ENCODE measurements around the gene SAMD11. TPM values are rescaled to one million over a fixed set of nuclear protein-coding genes. Genes with fewer than 3 reads are reported as not detected.

SAMD11 gene
- total and polyA plus RNA-seq, 5 experiments from 2014 or later: 0.29 TPM; not detected in 4

DNA sequence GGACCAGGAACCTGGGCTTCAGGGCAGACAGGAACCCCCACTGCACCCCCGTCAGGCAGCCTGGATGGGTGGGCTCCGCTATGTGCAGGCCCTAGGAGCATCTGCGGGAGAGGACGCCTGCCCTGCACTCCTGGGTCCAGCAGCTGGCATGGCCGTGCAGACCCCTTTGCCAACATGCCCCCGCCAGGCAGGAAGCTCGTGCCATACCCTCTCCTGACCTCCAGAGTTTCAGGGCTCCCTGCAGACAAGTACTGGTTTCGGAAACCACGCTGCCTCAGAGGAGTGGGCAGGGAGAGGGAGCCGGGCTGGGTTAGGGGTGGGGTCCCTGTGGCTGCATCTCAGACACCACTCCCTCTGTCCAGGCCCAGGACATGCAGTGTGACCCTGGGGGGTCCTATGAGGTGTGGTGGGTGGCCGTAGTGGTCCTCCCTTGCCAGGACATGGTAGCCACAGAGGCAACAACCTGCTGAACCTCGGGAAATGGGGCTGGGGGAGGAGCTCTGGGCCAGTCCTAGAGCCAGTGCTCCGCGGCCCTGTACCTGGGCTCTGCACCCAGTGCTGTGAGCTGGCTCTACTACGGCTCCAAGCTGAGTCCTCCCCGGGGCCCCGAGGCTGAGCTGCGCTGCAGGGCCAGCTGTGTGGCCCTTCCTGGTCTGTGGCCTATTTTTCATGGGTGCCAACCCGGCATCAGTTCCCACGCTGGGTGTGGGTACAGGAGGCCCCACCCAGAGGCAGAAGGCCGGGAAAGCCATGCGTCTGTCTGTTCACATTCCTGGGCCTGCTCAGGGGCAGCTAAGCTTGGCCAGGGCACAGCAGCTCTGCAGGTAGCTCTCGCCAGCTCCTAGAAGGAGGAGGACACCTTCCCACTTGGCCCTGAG lies 44.0 kb downstream of the SAMD11 start:
- POLR2A ChIA-PET: interaction anchor here (0.6 to 1.0 kb wide), 2 partner anchors 9 to 27 kb away, joined by 3 to 4 read pairs; partner anchors contain the start of gene NOC2L
- no peak for DNase-seq
- H3K36me3 Mint-ChIP-seq: no peaks in the 10 kb centered on the region

GRCh38 chr1:969260-969855 lies 45.6 kb downstream of the SAMD11 start:
- peak overlapping the region in 1 of 10 donors; percentile 53 for H3K4me3 Mint-ChIP-seq
- ATAC-seq: no peak
- POLR2A ChIA-PET: no interaction called here

More for the DNA sequence above, 44.0 kb downstream of the SAMD11 start:
- peaks cover 0 to 9% (median 3%) of the 10 kb centered on the region in 4 donors for H3K4me1 Mint-ChIP-seq
- H3K27me3 Mint-ChIP-seq: peaks cover 6 to 21% (median 10%) of the 10 kb centered on the region in 5 donors
- no peak for ATAC-seq
- H3K27ac Mint-ChIP-seq: no peak overlapping the region
- peak overlapping the region in 5 of 10 donors; percentile 6 to 63 (median 10) for H3K4me3 Mint-ChIP-seq
- no peaks in the 10 kb centered on the region for H3K9me3 Mint-ChIP-seq

DNA sequence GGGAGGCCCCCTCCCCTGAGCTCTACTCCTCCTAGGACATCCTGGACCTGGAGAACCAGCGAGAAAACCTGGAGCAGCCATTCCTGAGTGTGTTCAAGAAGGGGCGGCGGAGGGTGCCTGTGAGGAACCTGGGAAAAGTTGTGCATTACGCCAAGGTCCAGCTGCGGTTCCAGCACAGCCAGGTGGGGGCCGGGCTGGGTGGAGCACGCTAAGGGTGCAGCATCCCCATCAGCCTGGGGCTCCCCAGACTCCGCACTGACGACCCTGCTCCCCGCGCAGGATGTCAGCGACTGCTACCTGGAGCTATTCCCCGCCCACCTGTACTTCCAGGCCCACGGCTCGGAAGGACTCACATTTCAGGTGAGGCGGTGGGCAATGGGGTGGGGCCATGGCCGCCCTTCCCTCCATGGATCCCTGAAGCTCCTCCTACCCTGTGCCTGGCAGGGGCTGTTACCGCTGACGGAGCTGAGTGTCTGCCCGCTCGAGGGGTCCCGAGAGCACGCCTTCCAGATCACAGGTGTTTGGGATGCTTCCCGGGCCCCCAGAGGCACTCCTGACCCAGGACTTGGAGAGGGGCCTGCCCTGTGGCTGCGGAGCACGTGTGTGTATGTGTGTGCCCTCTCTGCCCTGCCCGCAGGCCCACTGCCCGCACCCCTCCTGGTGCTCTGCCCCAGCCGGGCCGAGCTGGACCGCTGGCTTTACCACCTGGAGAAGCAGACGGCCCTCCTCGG lies 46.7 kb downstream of the SAMD11 start:
- Mint-ChIP-seq H3K4me1 (peaks cover 0 to 9% (median 4%) of the 10 kb centered on the region in 4 donors), H3K36me3 (no peaks in the 10 kb centered on the region), H3K9me3 (no peaks in the 10 kb centered on the region), H3K27me3 (peaks cover 9 to 36% (median 14%) of the 10 kb centered on the region in 5 donors), H3K4me3 (no peak overlapping the region), H3K27ac (no peak overlapping the region)
- DNase-seq (no peak), ATAC-seq (no peak)
- POLR2A ChIA-PET: no interaction called here

More at GRCh38 chr1:969260-969855, 45.6 kb downstream of the SAMD11 start:
- H3K4me1 Mint-ChIP-seq: peaks cover 0 to 9% (median 3%) of the 10 kb centered on the region in 4 donors
- H3K27ac Mint-ChIP-seq: peak overlapping the region in 1 of 10 donors; percentile 56
- no peaks in the 10 kb centered on the region for H3K36me3 Mint-ChIP-seq
- no peaks in the 10 kb centered on the region for H3K9me3 Mint-ChIP-seq
- no peak for DNase-seq
- H3K27me3 Mint-ChIP-seq: peaks cover 6 to 29% (median 10%) of the 10 kb centered on the region in 5 donors

DNA sequence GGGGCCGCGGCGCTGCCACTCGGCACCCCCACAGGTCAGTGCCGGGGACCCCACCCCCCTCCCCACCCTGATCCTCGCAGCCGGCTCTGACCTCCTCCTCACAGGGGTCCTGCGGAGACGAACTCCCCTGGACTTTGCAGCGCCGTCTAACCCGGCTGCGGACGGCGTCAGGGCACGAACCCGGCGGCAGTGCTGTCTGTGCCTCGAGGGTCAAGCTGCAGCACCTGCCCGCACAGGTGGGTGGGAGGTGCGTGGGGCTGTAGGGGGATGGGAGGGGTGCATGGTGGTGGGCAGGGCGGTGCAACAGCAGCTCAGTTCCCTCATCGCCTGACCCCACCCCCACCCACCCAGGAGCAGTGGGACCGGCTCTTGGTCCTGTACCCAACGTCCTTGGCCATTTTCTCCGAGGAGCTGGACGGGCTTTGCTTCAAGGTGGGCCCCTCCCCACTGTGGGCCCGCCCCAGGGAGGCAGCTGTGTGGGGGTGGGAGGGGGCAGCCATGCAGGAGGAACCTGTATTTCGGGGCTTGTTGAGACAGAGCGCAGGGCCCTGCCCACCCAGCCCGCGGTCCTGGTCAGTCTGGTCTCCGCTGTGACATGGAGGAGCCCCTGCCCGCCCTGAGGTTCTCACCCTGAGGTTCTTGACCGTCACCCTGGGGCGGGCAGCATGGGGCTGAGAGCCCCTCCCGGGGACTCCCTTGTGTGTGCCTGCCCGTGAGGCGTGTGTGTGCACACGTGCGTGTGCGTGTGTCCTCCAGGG lies 47.4 kb downstream of the SAMD11 start:
- no peaks in the 10 kb centered on the region for H3K36me3 Mint-ChIP-seq
- H3K4me1 Mint-ChIP-seq: peaks cover 4 to 13% (median 5%) of the 10 kb centered on the region in 4 donors
- H3K27ac Mint-ChIP-seq: no peak overlapping the region
- DNase-seq (no peak), ATAC-seq (no peak)
- no peak overlapping the region for H3K4me3 Mint-ChIP-seq
- H3K27me3 Mint-ChIP-seq: peaks cover 9 to 41% (median 20%) of the 10 kb centered on the region in 5 donors
- H3K9me3 Mint-ChIP-seq: no peaks in the 10 kb centered on the region
- POLR2A ChIA-PET: no interaction called here

DNA sequence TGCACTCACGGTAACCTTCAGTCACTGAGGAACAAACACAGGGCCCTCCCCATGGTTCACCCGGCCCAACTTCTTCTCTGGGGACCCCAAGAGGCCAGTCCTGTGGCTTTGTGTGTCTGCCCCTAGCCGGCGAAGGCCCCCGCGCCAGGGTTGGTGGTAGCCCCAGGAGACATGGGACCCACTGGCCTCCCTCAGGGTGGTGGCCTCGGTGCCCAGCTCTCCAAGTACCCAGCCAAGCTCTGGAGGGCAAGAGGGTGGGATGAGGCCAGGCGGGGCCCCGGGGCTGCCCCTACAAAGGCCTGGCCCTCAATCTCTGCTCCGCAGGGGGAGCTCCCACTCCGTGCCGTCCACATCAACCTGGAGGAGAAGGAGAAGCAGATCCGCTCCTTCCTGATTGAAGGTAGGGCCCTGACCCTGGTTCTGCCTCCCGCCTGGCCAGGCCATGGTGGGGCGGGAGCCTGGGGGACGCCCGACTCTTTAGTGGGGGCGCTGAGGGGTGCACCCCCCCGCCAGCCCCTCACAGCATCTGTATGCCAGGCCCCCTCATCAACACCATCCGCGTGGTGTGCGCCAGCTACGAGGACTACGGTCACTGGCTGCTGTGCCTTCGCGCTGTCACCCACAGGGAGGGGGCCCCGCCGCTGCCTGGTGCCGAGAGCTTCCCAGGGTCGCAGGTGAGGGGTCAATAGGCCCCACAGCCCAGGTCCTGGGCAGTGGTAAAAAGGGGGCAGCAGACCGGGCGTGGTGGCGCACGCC lies 48.2 kb downstream of the SAMD11 start:
- DNase-seq (no peak), ATAC-seq (no peak)
- POLR2A ChIA-PET: no interaction called here
- Mint-ChIP-seq H3K9me3 (no peaks in the 10 kb centered on the region), H3K27ac (no peak overlapping the region), H3K4me3 (no peak overlapping the region), H3K27me3 (peaks cover 9 to 41% (median 20%) of the 10 kb centered on the region in 5 donors), H3K4me1 (peaks cover 4 to 10% (median 5%) of the 10 kb centered on the region in 4 donors), H3K36me3 (no peaks in the 10 kb centered on the region)

GRCh38 chr1:972726-973458 lies 49.2 kb downstream of the SAMD11 start:
- H3K9me3 Mint-ChIP-seq: no peaks in the 10 kb centered on the region
- ATAC-seq: no peak
- peak overlapping the region in 1 of 10 donors; percentile 18 for H3K27ac Mint-ChIP-seq
- POLR2A ChIA-PET: no interaction called here
- H3K27me3 Mint-ChIP-seq: peaks cover 9 to 41% (median 20%) of the 10 kb centered on the region in 5 donors
- no peak for DNase-seq
- H3K4me1 Mint-ChIP-seq: peaks cover 4 to 7% (median 5%) of the 10 kb centered on the region in 4 donors
- H3K4me3 Mint-ChIP-seq: no peak overlapping the region
- H3K36me3 Mint-ChIP-seq: no peaks in the 10 kb centered on the region

GRCh38 chr1:973459-974292 lies 50.0 kb downstream of the SAMD11 start:
- DNase-seq (no peak), ATAC-seq (no peak)
- Mint-ChIP-seq H3K27me3 (peaks cover 9 to 45% (median 18%) of the 10 kb centered on the region in 5 donors), H3K27ac (peak overlapping the region in 1 of 10 donors; percentile 83), H3K4me3 (no peak overlapping the region), H3K36me3 (no peaks in the 10 kb centered on the region), H3K9me3 (no peaks in the 10 kb centered on the region), H3K4me1 (peaks cover 6 to 7% (median 7%) of the 10 kb centered on the region in 4 donors)
- POLR2A ChIA-PET: no interaction called here

GRCh38 chr1:974293-974640 lies 50.5 kb downstream of the SAMD11 start:
- ATAC-seq (no peak), DNase-seq (no peak)
- H3K27ac Mint-ChIP-seq: no peak overlapping the region
- no peaks in the 10 kb centered on the region for H3K36me3 Mint-ChIP-seq
- peaks cover 6 to 7% (median 7%) of the 10 kb centered on the region in 4 donors for H3K4me1 Mint-ChIP-seq
- H3K27me3 Mint-ChIP-seq: peaks cover 8 to 43% (median 17%) of the 10 kb centered on the region in 5 donors
- POLR2A ChIA-PET: no interaction called here
- no peak overlapping the region for H3K4me3 Mint-ChIP-seq
- H3K9me3 Mint-ChIP-seq: no peaks in the 10 kb centered on the region

DNA sequence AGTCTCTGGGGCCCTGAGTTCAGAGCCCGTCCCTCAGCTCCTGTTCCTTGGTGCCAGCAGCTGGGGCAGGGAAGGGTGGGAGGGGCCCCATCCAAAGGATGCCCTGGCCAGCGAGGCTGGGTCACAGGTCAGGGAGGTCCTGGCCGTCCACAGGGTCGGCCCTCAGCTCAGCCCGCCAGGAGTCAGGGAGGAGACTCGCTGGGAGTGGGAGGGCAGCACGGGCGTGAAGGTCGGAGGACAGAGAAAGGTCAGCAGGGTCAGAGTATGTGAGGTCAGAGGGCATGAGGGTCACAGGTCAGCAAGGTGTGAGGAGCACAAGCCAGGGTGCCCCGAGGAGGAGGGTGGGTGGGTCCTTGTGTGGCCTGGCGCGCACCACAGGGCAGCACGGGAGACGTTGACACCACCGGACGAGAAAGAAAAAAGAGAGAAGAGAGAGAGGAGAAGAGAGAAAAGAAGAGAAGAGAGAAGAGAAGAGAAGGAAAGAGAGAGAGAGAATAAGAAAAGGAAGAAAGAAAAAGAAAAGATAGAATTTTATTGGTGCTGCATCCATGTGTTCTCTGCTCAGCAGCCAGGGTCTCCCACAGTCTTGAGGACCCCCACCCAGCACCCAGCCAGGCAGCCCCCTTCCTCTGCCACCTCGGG lies 51.1 kb downstream of the SAMD11 start:
- Mint-ChIP-seq H3K4me1 (peaks cover 6 to 7% (median 7%) of the 10 kb centered on the region in 4 donors), H3K4me3 (peak overlapping the region in 3 of 10 donors; percentile 21 to 36 (median 22)), H3K9me3 (no peaks in the 10 kb centered on the region), H3K27ac (peak overlapping the region in 1 of 10 donors; percentile 33), H3K27me3 (peaks cover 3 to 39% (median 17%) of the 10 kb centered on the region in 5 donors), H3K36me3 (no peaks in the 10 kb centered on the region)
- POLR2A ChIA-PET: no interaction called here
- no peak for DNase-seq
- no peak for ATAC-seq

GRCh38 chr1:975365-975764 lies 51.6 kb downstream of the SAMD11 start:
- Mint-ChIP-seq H3K27me3 (peaks cover 3 to 39% (median 17%) of the 10 kb centered on the region in 5 donors), H3K4me3 (peak overlapping the region in 2 of 10 donors; percentile 26 to 47)
- ATAC-seq: no peak

More at GRCh38 chr1:975365-975764, 51.6 kb downstream of the SAMD11 start:
- no peak overlapping the region for H3K27ac Mint-ChIP-seq
- no peaks in the 10 kb centered on the region for H3K9me3 Mint-ChIP-seq
- POLR2A ChIA-PET: no interaction called here
- H3K36me3 Mint-ChIP-seq: no peaks in the 10 kb centered on the region
- H3K4me1 Mint-ChIP-seq: peaks cover 6 to 7% (median 7%) of the 10 kb centered on the region in 4 donors
- no peak for DNase-seq
